H1 (cell line): ENCODE results near the gene GRXCR2. TPM values are rescaled to one million over a fixed set of nuclear protein-coding genes. Genes with fewer than 3 reads are reported as not detected.

ENCODE experiments used
- CHD1 ChIP-seq: IDR thresholded peaks from 2 replicates; pipeline ENCODE4 v1.6.1; 2012; ENCODE audit warnings: low read depth, low read length, improper control_type of control experiment
- CHD7 ChIP-seq: fragments of 300-600 bp; sonication (generic); IDR thresholded peaks from 2 replicates; pipeline ENCODE4 v1.7.1; 2012; ENCODE audit warnings: low read length, moderate library complexity, mild to moderate bottlenecking, inconsistent platforms; ENCODE audit not compliant: insufficient replicate concordance
- CTCF ChIP-seq, 3 experiments: IDR thresholded peaks; 1 replicate in 2 of 3; 2 replicates in 1 of 3; pipeline versions ENCODE4 v1.5.1 to v1.6.1; 2011; ENCODE audit warnings: low read length in 3 of 3, mild to moderate bottlenecking in 3 of 3, inconsistent platforms in 2 of 3, low read depth in 1 of 3, moderate library complexity in 1 of 3; ENCODE audit not compliant: insufficient read depth in 1 of 3; ENCODE audit errors: control extremely low read depth in 1 of 3
- EGR1 ChIP-seq: IDR thresholded peaks from 2 replicates; pipeline ENCODE4 v1.6.1; 2011; ENCODE audit warnings: low read depth, low read length, borderline replicate concordance
- JUND ChIP-seq: IDR thresholded peaks from 2 replicates; pipeline ENCODE4 v1.6.1; 2011; ENCODE audit warnings: mild to moderate bottlenecking, improper control_type of control experiment, low read length
- KDM5A ChIP-seq: fragments of 200-600 bp; IDR thresholded peaks from 2 replicates; pipeline ENCODE4 v1.7.1; 2012; ENCODE audit warnings: mild to moderate bottlenecking, low read length, inconsistent platforms, mixed read lengths
- RXRA ChIP-seq: IDR thresholded peaks from 2 replicates; pipeline ENCODE4 v1.6.1; 2011; ENCODE audit warnings: low read depth, mild to moderate bottlenecking, low read length, moderate library complexity; ENCODE audit not compliant: insufficient read depth
- TEAD4 ChIP-seq: IDR thresholded peaks from 2 replicates; pipeline ENCODE4 v1.6.1; 2012; ENCODE audit warnings: low read depth, low read length, inconsistent platforms, mixed read lengths
- polyA plus RNA-seq, 7 experiments: library from polyadenylated mRNA; depleted of rRNA in 3 of 7; stranded (reverse) in 5 of 7; unstranded in 2 of 7; fragments of >200 nt in 5 of 7; fragments of 200-250 nt in 2 of 7; gene quantifications; 1 replicate in 5 of 7; 2 replicates in 1 of 7; 4 replicates in 1 of 7; pipeline versions ENCODE4 v1.2.1 to v1.2.3, GENCODE V29; 2011 to 2013; ENCODE audit warnings: missing spikeins in 2 of 7, mixed read lengths in 2 of 7
- total RNA-seq: library from RNA; stranded (reverse); fragmentation: NEBNext Ultra II Directional; extraction: Animal tissue kit (Norgen Biotek cat#: 25700); gene quantifications from 2 replicates; pipeline ENCODE4 v1.2.1, GENCODE V29; 2021

GRXCR2 gene
- total and polyA plus RNA-seq, 2 of the 8 experiments (the other 6 are each of a cell fraction or from before 2014, with no cell fraction given) = not detected

- TF ChIP-seq CHD7 (no peak), TEAD4 (no peak), RXRA (no peak), CHD1 (no peak), CTCF (IDR thresholded peaks at IDR 0.05; ENCODE audit: control extremely low read depth in 1 of 3, insufficient read depth in 1 of 3, low read depth in 1 of 3, low read length in 3 of 3) (no peak), KDM5A (no peak), JUND (no peak), EGR1 (no peak)
Measured at GRCh38 chr5:145911164-145911563, 38.4 kb upstream of the GRXCR2 start (continued).
